Common myeloid progenitor, CD34-positive (primary cell): ENCODE measurements around the gene SNRK.

Source experiments
- CTCF ChIA-PET: fragments of 350-600 bp; sonication (Branson Sonifier 250); formaldehyde crosslinking; loops from one replicate; lab custom pipeline; 2021; ENCODE audit warnings: antibody characterized with exemption; lab: Charles Lee
- POLR2A ChIA-PET: fragments of 350-600 bp; sonication (Branson Sonifier 250); formaldehyde crosslinking; loops from one replicate; lab custom pipeline; 2021; ENCODE audit warnings: antibody characterized with exemption; lab: Charles Lee
- DNase-seq, 3 donors: peaks; one replicate each; pipeline versions ENCODE4 v3.0.0 to v3.0.0-alpha.2; 2013
- H3K27ac ChIP-seq, 2 experiments: 1 replicate in 1 of 2; 2 replicates in 1 of 2; pipeline ENCODE4 v1.7.0; 2013; ENCODE audit warnings: inconsistent platforms in 2 of 2, low read length in 2 of 2, mild to moderate bottlenecking in 2 of 2, low read depth in 1 of 2, moderate library complexity in 1 of 2; ENCODE audit not compliant: severe bottlenecking in 2 of 2, insufficient read depth in 1 of 2, poor library complexity in 1 of 2
- H3K27me3 ChIP-seq, 5 experiments: replicated peaks in 2 of 5; 1 replicate in 3 of 5; 2 replicates in 2 of 5; pipeline versions ENCODE4 v1.6.1 to v1.7.0; 2013; ENCODE audit warnings: low read length in 4 of 5, mild to moderate bottlenecking in 2 of 5, moderate library complexity in 2 of 5, inconsistent platforms in 1 of 5; ENCODE audit not compliant: insufficient read depth in 5 of 5, control insufficient read depth in 4 of 5
- H3K36me3 ChIP-seq, 4 experiments: 1 replicate in 2 of 4; 2 replicates in 2 of 4; pipeline versions ENCODE4 v1.6.1 to v1.7.0; 2013; ENCODE audit warnings: low read length in 3 of 4, control low read depth in 1 of 4, mild to moderate bottlenecking in 1 of 4; ENCODE audit not compliant: control insufficient read depth in 4 of 4, insufficient read depth in 4 of 4
- H3K4me1 ChIP-seq, 4 experiments: 1 replicate in 3 of 4; 2 replicates in 1 of 4; pipeline versions ENCODE4 v1.6.1 to v1.7.1; 2013; ENCODE audit warnings: low read length in 3 of 4, mild to moderate bottlenecking in 3 of 4, control low read depth in 1 of 4, inconsistent platforms in 1 of 4, moderate library complexity in 1 of 4; ENCODE audit not compliant: control insufficient read depth in 4 of 4, insufficient read depth in 4 of 4; ENCODE audit errors: control extremely low read depth in 1 of 4
- H3K4me3 ChIP-seq, 7 experiments: 1 replicate in 4 of 7; 2 replicates in 3 of 7; pipeline versions ENCODE4 v1.5.1 to v1.7.0; 2013; ENCODE audit warnings: mild to moderate bottlenecking in 7 of 7, low read length in 6 of 7, moderate library complexity in 6 of 7, inconsistent platforms in 2 of 7, low read depth in 2 of 7, control low read depth in 1 of 7; ENCODE audit not compliant: insufficient read depth in 4 of 7, control insufficient read depth in 1 of 7; ENCODE audit errors: extremely low read depth in 1 of 7
- H3K9me3 ChIP-seq, 5 experiments: 1 replicate in 4 of 5; 2 replicates in 1 of 5; pipeline versions ENCODE4 v1.6.1 to v1.7.1; 2013; ENCODE audit warnings: low read length in 4 of 5, mild to moderate bottlenecking in 2 of 5, inconsistent platforms in 1 of 5, low read depth in 1 of 5, moderate library complexity in 1 of 5; ENCODE audit not compliant: control insufficient read depth in 4 of 5, insufficient read depth in 2 of 5; ENCODE audit errors: control extremely low read depth in 1 of 5
- WGBS: methylation state at CpG from one replicate; pipeline ENCODE4 v1.1.5; 2013; ENCODE audit not compliant: insufficient coverage; 5-methylcytosine and 5-hydroxymethylcytosine counted together

Gene SNRK

GRCh38 chr3:43255662-43256061 is 30.7 kb upstream of the SNRK start:
- ChIA-PET POLR2A (no interaction called here), CTCF (interaction anchor here (0.6 to 2.2 kb wide), 5 partner anchors 9 to 32 kb away, joined by 3 to 8 read pairs (median 3); no protein-coding TSS in a partner anchor)
- H3K4me3 ChIP-seq: no peak overlapping the region
- H3K27me3 ChIP-seq: no peaks in the 10 kb centered on the region
- H3K36me3 ChIP-seq: no peaks in the 10 kb centered on the region
- H3K4me1 ChIP-seq: peaks cover 9 to 32% (median 21%) of the 10 kb centered on the region in 4 experiments
- 86% methylated on average over 1 of the region's 2 CpGs for WGBS
- DNase-seq: peak in 2 of 3 donors; percentile 57 to 61
- H3K27ac ChIP-seq: no peak overlapping the region
- no peaks in the 10 kb centered on the region for H3K9me3 ChIP-seq

GRCh38 chr3:43256714-43257461 is 29.5 kb upstream of the SNRK start:
- no peak overlapping the region for H3K4me3 ChIP-seq
- no peak overlapping the region for H3K27ac ChIP-seq
- H3K9me3 ChIP-seq: no peaks in the 10 kb centered on the region
- WGBS: 100% methylated on average over 1 of the region's 1 CpG
- POLR2A ChIA-PET: no interaction called here
- peak in 2 of 3 donors; percentile 58 for DNase-seq
- H3K4me1 ChIP-seq: peaks cover 9 to 26% (median 21%) of the 10 kb centered on the region in 4 experiments
- CTCF ChIA-PET: interaction anchor here (1.4 to 2.2 kb wide), 3 partner anchors 9 to 23 kb away, joined by 3 to 8 read pairs (median 7); no protein-coding TSS in a partner anchor
- H3K36me3 ChIP-seq: no peaks in the 10 kb centered on the region
- no peaks in the 10 kb centered on the region for H3K27me3 ChIP-seq

GRCh38 chr3:43257850-43258249 is 28.5 kb upstream of the SNRK start:
- ChIA-PET POLR2A (no interaction called here), CTCF (no interaction called here)
- 0% methylated on average over 1 of the region's 2 CpGs for WGBS
- Histone ChIP-seq H3K4me1 (peaks cover 9 to 22% (median 19%) of the 10 kb centered on the region in 4 experiments), H3K9me3 (no peaks in the 10 kb centered on the region), H3K36me3 (no peaks in the 10 kb centered on the region), H3K27me3 (no peaks in the 10 kb centered on the region), H3K4me3 (no peak overlapping the region), H3K27ac (no peak overlapping the region)
- DNase-seq: no peak

- CTCF ChIA-PET: interaction anchor here (1.1 kb wide), 1 partner anchor 243 kb away, joined by 3 read pairs; no protein-coding TSS in a partner anchor
- Histone ChIP-seq H3K27me3 (no peaks in the 10 kb centered on the region), H3K4me1 (peaks cover 9 to 26% (median 19%) of the 10 kb centered on the region in 4 experiments), H3K9me3 (no peaks in the 10 kb centered on the region), H3K27ac (no peak overlapping the region), H3K36me3 (no peaks in the 10 kb centered on the region), H3K4me3 (no peak overlapping the region)
- POLR2A ChIA-PET: no interaction called here
- 95% methylated on average over 2 of the region's 2 CpGs for WGBS
- no peak for DNase-seq
Measured at GRCh38 chr3:43259626-43260025, 26.7 kb upstream of the SNRK start.

GRCh38 chr3:43260412-43260811 is 25.9 kb upstream of the SNRK start:
- H3K36me3 ChIP-seq: no peaks in the 10 kb centered on the region
- H3K27ac ChIP-seq: no peak overlapping the region
- POLR2A ChIA-PET: no interaction called here
- no peaks in the 10 kb centered on the region for H3K27me3 ChIP-seq
- H3K4me1 ChIP-seq: peaks cover 5 to 26% (median 19%) of the 10 kb centered on the region in 4 experiments
- DNase-seq: peak in 2 of 3 donors; percentile 47 to 53
- H3K4me3 ChIP-seq: no peak overlapping the region
- no CpG with 5 or more reads among the region's 1 CpG for WGBS
- CTCF ChIA-PET: interaction anchor here (1.1 kb wide), 1 partner anchor 242 kb away, joined by 3 read pairs; no protein-coding TSS in a partner anchor
- no peaks in the 10 kb centered on the region for H3K9me3 ChIP-seq

GRCh38 chr3:43262194-43262593 is 24.1 kb upstream of the SNRK start:
- ChIA-PET POLR2A (no interaction called here), CTCF (interaction anchor here (1.2 to 2.1 kb wide), 3 partner anchors 11 to 16 kb away, joined by 5 to 6 read pairs (median 5); no protein-coding TSS in a partner anchor)
- Histone ChIP-seq H3K27me3 (no peaks in the 10 kb centered on the region), H3K4me1 (peaks cover 4 to 16% (median 8%) of the 10 kb centered on the region in 4 experiments), H3K4me3 (no peak overlapping the region), H3K27ac (no peak overlapping the region), H3K36me3 (no peaks in the 10 kb centered on the region), H3K9me3 (no peaks in the 10 kb centered on the region)
- DNase-seq: no peak
- 100% methylated on average over 4 of the region's 4 CpGs for whole genome bisulfite sequencing

- H3K9me3 ChIP-seq: no peaks in the 10 kb centered on the region
- peaks cover 0 to 4% (median 0%) of the 10 kb centered on the region in 4 experiments for H3K4me1 ChIP-seq
- H3K36me3 ChIP-seq: no peaks in the 10 kb centered on the region
- DNase-seq: no peak
- ChIA-PET POLR2A (no interaction called here), CTCF (interaction anchor here (2.0 to 2.2 kb wide), 2 partner anchors 10 to 12 kb away, joined by 7 to 8 read pairs; no protein-coding TSS in a partner anchor)
- WGBS: 0% methylated on average over 1 of the region's 3 CpGs
- no peak overlapping the region for H3K4me3 ChIP-seq
- no peaks in the 10 kb centered on the region for H3K27me3 ChIP-seq
- H3K27ac ChIP-seq: no peak overlapping the region
Measured at GRCh38 chr3:43266451-43266850, 19.9 kb upstream of the SNRK start.
